HepG2 (cell line): ENCODE data around the gene ST8SIA6. TPM values are rescaled to one million over a fixed set of nuclear protein-coding genes. Genes with fewer than 3 reads are reported as not detected.

Source experiments
- ATAC-seq: fragments of 200-7000 bp; cut with Tn5 transposase; 3 replicates; pipeline ENCODE4 v1.9.1; 2020; ENCODE audit warnings: mild to moderate bottlenecking, moderate library complexity
- BruUV-seq: library from RNA; stranded (reverse); fragments of 400-500 nt; replicated peaks from 2 replicates; lab custom pipeline; 2021; lab: Mats Ljungman, UMichigan
- CTCF ChIA-PET: fragments of 300-600 bp; formaldehyde crosslinking; extraction: SDS; loops from one replicate; lab custom pipeline; 2021; ENCODE audit warnings: low total read pairs, inconsistent platforms, low intra/inter-chr PET ratio; lab: Yijun Ruan, JAX
- POLR2A ChIA-PET: fragments of 350-600 bp; sonication (Branson Sonifier 250); formaldehyde crosslinking; loops from one replicate; lab custom pipeline; 2020; ENCODE audit warnings: antibody characterized with exemption, inconsistent platforms; lab: Yijun Ruan, JAX
- DNase-seq: peaks from one replicate; pipeline ENCODE4 v3.0.0-alpha.2; 2015; ENCODE audit warnings: low spot score
- FAIRE-seq: peaks from 3 replicates; lab custom pipeline; 2011; peaks lifted over from hg19 to GRCh38; lab: Jason Lieb, UNC
- H2AFZ ChIP-seq: one replicate; pipeline ENCODE4 v1.6.1; 2011; ENCODE audit warnings: low read length, inconsistent platforms
- H3K27ac ChIP-seq: fragments of 300-600 bp; 3 replicates; pipeline ENCODE4 v1.8.0; 2011; ENCODE audit warnings: mixed run types, mild to moderate bottlenecking, mixed read lengths, low read length, inconsistent platforms; ENCODE audit not compliant: insufficient read depth; ENCODE audit errors: extremely low read length
- H3K27me3 ChIP-seq, 2 experiments: fragments of 200-600 bp in 1 of 2; 2 replicates in 1 of 2; 3 replicates in 1 of 2; pipeline versions ENCODE4 v1.6.0 to v1.8.0; 2011; ENCODE audit warnings: low read length in 2 of 2, mild to moderate bottlenecking in 2 of 2, moderate library complexity in 2 of 2, inconsistent platforms in 1 of 2; ENCODE audit not compliant: insufficient read depth in 2 of 2, control insufficient read depth in 1 of 2
- H3K36me3 ChIP-seq, 2 experiments: fragments of 200-600 bp in 1 of 2; replicated peaks in 1 of 2; 2 replicates in 1 of 2; 3 replicates in 1 of 2; pipeline versions ENCODE4 v1.5.1 to v1.8.0; 2011; ENCODE audit warnings: low read length in 2 of 2, inconsistent platforms in 1 of 2; ENCODE audit not compliant: insufficient read depth in 2 of 2, control insufficient read depth in 1 of 2
- H3K4me1 ChIP-seq: 2 replicates; pipeline ENCODE4 v1.5.1; 2012; ENCODE audit warnings: low read length, inconsistent platforms; ENCODE audit not compliant: insufficient read depth
- H3K4me2 ChIP-seq: 2 replicates; pipeline ENCODE4 v1.6.0; 2011; ENCODE audit warnings: low read depth, low read length, inconsistent platforms
- H3K4me3 ChIP-seq, 3 experiments: fragments of 200-600 bp in 1 of 3; sonication (generic), shearing (Covaris generic) in 1 of 3; replicated peaks in 1 of 3; 2 replicates each; pipeline ENCODE4 v1.5.1; 2011 to 2016; ENCODE audit warnings: low read length in 3 of 3, inconsistent platforms in 2 of 3, low read depth in 2 of 3, mild to moderate bottlenecking in 2 of 3, control low read depth in 1 of 3, mixed read lengths in 1 of 3; ENCODE audit not compliant: insufficient read depth in 1 of 3
- H3K79me2 ChIP-seq: one replicate; pipeline ENCODE4 v1.6.1; 2011; ENCODE audit warnings: low read length, inconsistent platforms; ENCODE audit not compliant: insufficient read depth
- H3K9ac ChIP-seq: 2 replicates; pipeline ENCODE4 v1.6.0; 2011; ENCODE audit warnings: mild to moderate bottlenecking, low read depth, low read length, inconsistent platforms; ENCODE audit not compliant: insufficient read depth
- H3K9me3 ChIP-seq: 2 replicates; pipeline ENCODE4 v1.5.1; 2012; ENCODE audit warnings: mild to moderate bottlenecking, low read length
- H4K20me1 ChIP-seq: 2 replicates; pipeline ENCODE4 v1.6.0; 2011; ENCODE audit warnings: inconsistent platforms, mild to moderate bottlenecking, low read length, moderate library complexity; ENCODE audit not compliant: insufficient read depth
- HMGXB3 ChIP-seq: sonication (generic); formaldehyde crosslinking; IDR thresholded peaks from 2 replicates; pipeline ENCODE4 v1.4.0; 2020; ENCODE audit warnings: missing genetic modification reagents, borderline replicate concordance
- RBM22 ChIP-seq: fragments of 200-400 bp; formaldehyde crosslinking; optimal IDR thresholded peaks from 2 replicates; pipeline ENCODE3; 2017; ENCODE audit warnings: mild to moderate bottlenecking, low read length, moderate library complexity
- SIX4 ChIP-seq: sonication (generic); formaldehyde crosslinking; IDR thresholded peaks from 2 replicates; pipeline ENCODE4 v1.4.0; 2020; ENCODE audit warnings: missing genetic modification reagents
- TAF1 ChIP-seq: sonication (generic); formaldehyde crosslinking; IDR thresholded peaks from 2 replicates; pipeline ENCODE4 v1.4.0; 2020; ENCODE audit warnings: missing genetic modification reagents
- ZNF143 ChIP-seq: sonication (generic); formaldehyde crosslinking; IDR thresholded peaks from 2 replicates; pipeline ENCODE4 v1.4.0; 2020; ENCODE audit warnings: missing genetic modification reagents
- ZNF318 ChIP-seq: sonication (generic); formaldehyde crosslinking; IDR thresholded peaks from 2 replicates; pipeline ENCODE4 v1.4.0; 2020; ENCODE audit warnings: mild to moderate bottlenecking, missing genetic modification reagents
- ZNF337 ChIP-seq: sonication (generic); formaldehyde crosslinking; IDR thresholded peaks from 2 replicates; pipeline ENCODE4 v1.5.1; 2020; ENCODE audit warnings: missing genetic modification reagents, low read depth, mild to moderate bottlenecking, borderline replicate concordance
- ZNF33B ChIP-seq: sonication (generic); formaldehyde crosslinking; IDR thresholded peaks from 2 replicates; pipeline ENCODE4 v1.5.1; 2020; ENCODE audit warnings: mild to moderate bottlenecking, missing genetic modification reagents
- ZNF761 ChIP-seq: sonication (generic); formaldehyde crosslinking; conservative IDR thresholded peaks from 2 replicates; pipeline ENCODE4 v1.4.0; 2020; ENCODE audit warnings: mild to moderate bottlenecking, missing genetic modification reagents
- WGBS: methylation state at CpG from one replicate; pipeline ENCODE4 v1.1.6; 2017; ENCODE audit warnings: low lambda C conversion rate; 5-methylcytosine and 5-hydroxymethylcytosine counted together
- in situ Hi-C: cut with HindIII; loops from 2 replicates; pipeline ENCODE4 v1.10.0; 2017; ENCODE audit warnings: low pct_unique_long_range_greater_than_20kb; ENCODE audit not compliant: extremely low pct_ligation_motif_present
- intact Hi-C: fragments of 100-400 bp; cut with micrococcal nuclease; formaldehyde crosslinking; loops from one replicate; pipeline ENCODE4 v1.10.0; 2022; ENCODE audit not compliant: unreplicated experiment
- polyA plus RNA-seq, 8 experiments: library from polyadenylated mRNA; depleted of rRNA in 3 of 8; stranded (reverse) in 7 of 8; unstranded in 1 of 8; fragments of >200 nt; fragmentation: Illumina TruSeq in 4 of 8; extraction: Trizol in 4 of 8; gene quantifications; 2 replicates each; pipeline versions ENCODE4 v1.2.1 to v1.2.3, GENCODE V29; 2011 to 2016; ENCODE audit warnings: low read depth in 4 of 8, missing spikeins in 1 of 8, mixed read lengths in 1 of 8; ENCODE audit not compliant: insufficient read depth in 1 of 8
- total RNA-seq, 5 experiments: library from RNA; depleted of rRNA; stranded (reverse); fragments of >200 nt; fragmentation: Illumina TruSeq; extraction: Trizol; gene quantifications; 2 replicates each; pipeline ENCODE4 v1.2.3, GENCODE V29; 2016; ENCODE audit warnings: low read depth in 1 of 5

ST8SIA6 gene
- total and polyA plus RNA-seq, 2 of the 13 experiments (the other 11 are each of a cell fraction or from before 2014, with no cell fraction given): not detected

- DNase-seq (no peak), ATAC-seq (no peak), FAIRE-seq (no peak)
- H3K79me2 ChIP-seq: no peaks in the 10 kb centered on the region
- intact Hi-C loops: no loop called here
- POLR2A ChIA-PET: no interaction called here
- no peaks in the 10 kb centered on the region for H3K4me1 ChIP-seq
- CTCF ChIA-PET: no interaction called here
- no peak overlapping the region for H3K4me3 ChIP-seq
- H3K27ac ChIP-seq: no peak overlapping the region
- BruUV-seq: no TSS peak
- H2AFZ ChIP-seq: no peak overlapping the region
- H3K9ac ChIP-seq: no peak overlapping the region
- no peaks in the 10 kb centered on the region; a peak in 1 of 5 replicates for H3K27me3 ChIP-seq
- 0% methylated on average over 1 of the region's 1 CpG for WGBS
- in situ Hi-C loops: no loop called here
- H4K20me1 ChIP-seq: no peaks in the 10 kb centered on the region
- H3K36me3 ChIP-seq: no peaks in the 10 kb centered on the region
- no peaks in the 10 kb centered on the region for H3K9me3 ChIP-seq
- no peak overlapping the region for H3K4me2 ChIP-seq
- TF ChIP-seq ZNF143 (CRISPR knock-in tag): no peak
- TF ChIP-seq SIX4 (CRISPR knock-in tag): no peak
- no peak for TF ChIP-seq ZNF318 (CRISPR knock-in tag)
- TF ChIP-seq ZNF33B: no peak
- no peak for TF ChIP-seq RBM22
- TF ChIP-seq HMGXB3: no peak
- no peak for TF ChIP-seq ZNF337 (CRISPR knock-in tag)
- TF ChIP-seq TAF1 (CRISPR knock-in tag): no peak
- TF ChIP-seq ZNF761: no peak
Observed at GRCh38 chr10:17316488-17317170, 137.8 kb downstream of the ST8SIA6 start.
